H7 (cell line): Measurements from ENCODE around the gene RUSF1. TPM values are rescaled to one million over a fixed set of nuclear protein-coding genes. Genes with fewer than 3 reads are reported as not detected.
A peak's percentile ranks its signal among the peaks of the same experiment; 100 is the strongest.
"Not testable (repeated sequence)": the region's sequence is repeated elsewhere in the genome, so short reads cannot be mapped to it uniquely, and the experiment has no call there.

Experiments used
- DNase-seq: peaks from one replicate; pipeline ENCODE4 v3.0.0; 2012
- H3K27me3 ChIP-seq: 2 replicates; pipeline ENCODE4 v1.6.0; 2011; ENCODE audit warnings: mild to moderate bottlenecking, low read length; ENCODE audit not compliant: control insufficient read depth, insufficient read depth
- H3K36me3 ChIP-seq: replicated peaks from 2 replicates; pipeline ENCODE4 v1.5.1; 2011; ENCODE audit warnings: low read length; ENCODE audit not compliant: control insufficient read depth, insufficient read depth
- H3K4me3 ChIP-seq: 2 replicates; pipeline ENCODE4 v1.5.1; 2011; ENCODE audit warnings: low read depth, mild to moderate bottlenecking, control low read depth, low read length, moderate library complexity; ENCODE audit not compliant: insufficient read depth
- total RNA-seq: library from RNA; depleted of rRNA; stranded (reverse); fragments of >200 nt; shearing (Covaris generic); gene quantifications from 2 replicates; pipeline ENCODE4 v1.2.3, GENCODE V29; 2014

RUSF1 gene
- total RNA-seq, 1 experiment from 2014 or later: 44.7 TPM

- no peaks in the 10 kb centered on the region; the same call in 1 of the 2 replicates for H3K36me3 ChIP-seq
- no peak overlapping the region for H3K4me3 ChIP-seq
- peaks cover 68% of the 10 kb centered on the region for H3K27me3 ChIP-seq
- DNase-seq: peak; percentile 35
Observed at GRCh38 chr16:31485571-31485970, 22.6 kb downstream of the RUSF1 start.

GRCh38 chr16:31484491-31485171 lies 23.6 kb downstream of the RUSF1 start:
- Histone ChIP-seq H3K4me3 (no peak overlapping the region), H3K36me3 (no peaks in the 10 kb centered on the region; the same call in 1 of the 2 replicates), H3K27me3 (peaks cover 68% of the 10 kb centered on the region)
- DNase-seq: peak; percentile 82

GRCh38 chr16:31484048-31484447 lies 24.1 kb downstream of the RUSF1 start:
- H3K27me3 ChIP-seq: peaks cover 66% of the 10 kb centered on the region
- H3K36me3 ChIP-seq, DNase-seq, H3K4me3 ChIP-seq: not testable (repeated sequence)

- peaks cover 62% of the 10 kb centered on the region for H3K27me3 ChIP-seq
- no peaks in the 10 kb centered on the region for H3K36me3 ChIP-seq
- DNase-seq: no peak
- no peak within 1 kb of the TSS for H3K4me3 ChIP-seq
Observed at GRCh38 chr16:31483081-31483480, 25.1 kb downstream of the RUSF1 start, which contains the start of gene SLC5A2. Gene SLC5A2 (plus strand): TSS chr16:31483123. CDS start chr16:31483137, 14 bp downstream.

- no peak for DNase-seq
- no peak overlapping the region for H3K4me3 ChIP-seq
- no peaks in the 10 kb centered on the region for H3K36me3 ChIP-seq
- peaks cover 51% of the 10 kb centered on the region for H3K27me3 ChIP-seq
Observed at GRCh38 chr16:31480851-31481536, 27.2 kb downstream of the RUSF1 start.

GRCh38 chr16:31479751-31480150 lies 28.4 kb downstream of the RUSF1 start:
- H3K27me3 ChIP-seq: peaks cover 50% of the 10 kb centered on the region

GRCh38 chr16:31478956-31479355 lies 29.2 kb downstream of the RUSF1 start:
- peaks cover 57% of the 10 kb centered on the region for H3K27me3 ChIP-seq
- no peaks in the 10 kb centered on the region for H3K36me3 ChIP-seq
- no peak for DNase-seq
- no peak overlapping the region for H3K4me3 ChIP-seq

More at GRCh38 chr16:31479751-31480150, 28.4 kb downstream of the RUSF1 start:
- H3K36me3 ChIP-seq: no peaks in the 10 kb centered on the region
- no peak overlapping the region for H3K4me3 ChIP-seq
- no peak for DNase-seq

- Histone ChIP-seq H3K36me3 (no peaks in the 10 kb centered on the region), H3K4me3 (peak overlapping the region; percentile 70), H3K27me3 (peaks cover 64% of the 10 kb centered on the region)
- peak; percentile 97 for DNase-seq
Observed at GRCh38 chr16:31477220-31478216, 30.7 kb downstream of the RUSF1 start.

- peak overlapping the region; percentile 70 for H3K4me3 ChIP-seq
- no peaks in the 10 kb centered on the region for H3K36me3 ChIP-seq
- DNase-seq: peak; percentile 98
- H3K27me3 ChIP-seq: peaks cover 62% of the 10 kb centered on the region
Observed at GRCh38 chr16:31476303-31477219, 31.6 kb downstream of the RUSF1 start.

- no peaks in the 10 kb centered on the region for H3K36me3 ChIP-seq
- DNase-seq: peak; percentile 81
- peaks cover 58% of the 10 kb centered on the region for H3K27me3 ChIP-seq
- H3K4me3 ChIP-seq: peak overlapping the region; percentile 70
Observed at GRCh38 chr16:31475946-31476302, 32.3 kb downstream of the RUSF1 start.

- H3K36me3 ChIP-seq: no peaks in the 10 kb centered on the region
- no peak overlapping the region for H3K4me3 ChIP-seq
- no peak for DNase-seq
- H3K27me3 ChIP-seq: peaks cover 55% of the 10 kb centered on the region
Observed at GRCh38 chr16:31474773-31475738, 33.1 kb downstream of the RUSF1 start.

- DNase-seq: no peak
- H3K4me3 ChIP-seq: no peak overlapping the region
- H3K27me3 ChIP-seq: peaks cover 50% of the 10 kb centered on the region
- H3K36me3 ChIP-seq: no peaks in the 10 kb centered on the region
Observed at GRCh38 chr16:31474173-31474714, 33.9 kb downstream of the RUSF1 start.
